ENCODE data around the gene SH2D4B. TPM values are rescaled to one million over a fixed set of nuclear protein-coding genes. Genes with fewer than 3 reads are reported as not detected.

Gene SH2D4B
- total and polyA plus RNA-seq, 7 donors, result 0.06 to 0.33 TPM; not detected in 5

DNA sequence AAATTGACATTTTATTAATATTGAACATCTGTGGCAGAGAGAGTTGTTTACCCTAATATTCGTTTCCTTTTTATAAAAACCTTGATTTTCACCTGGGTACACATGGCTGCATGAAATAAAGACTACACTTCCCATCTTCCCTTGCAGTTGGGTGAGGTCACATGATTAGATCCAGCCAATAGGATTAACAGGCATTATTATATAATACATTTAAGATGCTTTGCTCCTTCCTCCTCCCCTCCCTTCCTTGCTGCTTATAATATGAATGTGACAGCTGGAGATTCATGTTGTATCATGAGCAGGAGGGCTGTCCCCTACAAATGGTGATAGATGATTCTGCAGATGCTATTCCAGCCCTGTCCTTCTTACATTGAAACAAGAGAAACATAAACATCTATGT, 146.6 kb downstream of the SH2D4B start:
- DNase-seq, result no peak
- Histone ChIP-seq H3K4me3 (no peak overlapping the region), H3K9me3 (no peaks in the 10 kb centered on the region), H3K27me3 (no peaks in the 10 kb centered on the region), H3K36me3 (no peaks in the 10 kb centered on the region), H3K4me1 (no peaks in the 10 kb centered on the region), H3K27ac (no peak overlapping the region)
- intact Hi-C loops (cut with DNase I), result no loop called here
- TF ChIP-seq POLR2AphosphoS5 (IDR thresholded peaks at IDR 0.05) (no peak), EP300 (IDR thresholded peaks at IDR 0.05) (no peak), POLR2A (IDR thresholded peaks at IDR 0.05) (no peak)
- TF ChIP-seq, protein P1, sequence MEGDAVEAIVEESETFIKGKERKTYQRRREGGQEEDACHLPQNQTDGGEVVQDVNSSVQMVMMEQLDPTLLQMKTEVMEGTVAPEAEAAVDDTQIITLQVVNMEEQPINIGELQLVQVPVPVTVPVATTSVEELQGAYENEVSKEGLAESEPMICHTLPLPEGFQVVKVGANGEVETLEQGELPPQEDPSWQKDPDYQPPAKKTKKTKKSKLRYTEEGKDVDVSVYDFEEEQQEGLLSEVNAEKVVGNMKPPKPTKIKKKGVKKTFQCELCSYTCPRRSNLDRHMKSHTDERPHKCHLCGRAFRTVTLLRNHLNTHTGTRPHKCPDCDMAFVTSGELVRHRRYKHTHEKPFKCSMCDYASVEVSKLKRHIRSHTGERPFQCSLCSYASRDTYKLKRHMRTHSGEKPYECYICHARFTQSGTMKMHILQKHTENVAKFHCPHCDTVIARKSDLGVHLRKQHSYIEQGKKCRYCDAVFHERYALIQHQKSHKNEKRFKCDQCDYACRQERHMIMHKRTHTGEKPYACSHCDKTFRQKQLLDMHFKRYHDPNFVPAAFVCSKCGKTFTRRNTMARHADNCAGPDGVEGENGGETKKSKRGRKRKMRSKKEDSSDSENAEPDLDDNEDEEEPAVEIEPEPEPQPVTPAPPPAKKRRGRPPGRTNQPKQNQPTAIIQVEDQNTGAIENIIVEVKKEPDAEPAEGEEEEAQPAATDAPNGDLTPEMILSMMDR (IDR thresholded peaks at IDR 0.05), result no peak
- WGBS, 2 donors, result 54 to 56% methylated on average over 1 of the region's 1 CpG

DNA sequence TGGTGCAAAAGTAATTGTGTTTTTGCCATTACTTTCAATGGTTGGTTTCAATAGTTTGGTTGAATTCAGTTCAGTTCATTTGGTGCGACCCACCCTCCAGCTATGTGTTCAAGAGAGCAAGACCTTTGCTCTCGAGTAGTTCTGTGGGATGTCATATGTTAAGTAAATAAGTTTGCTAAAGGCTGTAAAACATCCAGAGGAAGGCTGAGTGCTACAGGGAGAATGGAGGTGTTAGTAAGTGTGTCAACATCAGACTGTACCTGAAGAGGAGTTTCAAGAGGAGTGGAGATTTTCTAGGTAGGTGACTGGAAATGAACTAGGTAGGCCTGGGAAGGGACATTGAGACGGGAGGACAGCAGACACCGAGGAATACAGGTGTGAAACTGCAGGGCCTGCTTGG, 147.7 kb downstream of the SH2D4B start:
- Histone ChIP-seq H3K9me3 (no peaks in the 10 kb centered on the region), H3K27ac (no peak overlapping the region), H3K4me3 (no peak overlapping the region), H3K4me1 (no peaks in the 10 kb centered on the region), H3K27me3 (peaks cover 0 to 3% (median 0%) of the 10 kb centered on the region in 3 donors), H3K36me3 (no peaks in the 10 kb centered on the region)
- no peak for TF ChIP-seq EP300 (IDR thresholded peaks at IDR 0.05)
- TF ChIP-seq POLR2A (IDR thresholded peaks at IDR 0.05), result no peak
- TF ChIP-seq POLR2AphosphoS5 (IDR thresholded peaks at IDR 0.05), result no peak
- TF ChIP-seq, protein P1 (IDR thresholded peaks at IDR 0.05), result no peak
- WGBS, 2 donors, result 14 to 64% methylated on average over 4 of the region's 4 CpGs
- intact Hi-C loops (cut with DNase I), result no loop called here
- no peak for DNase-seq

DNA sequence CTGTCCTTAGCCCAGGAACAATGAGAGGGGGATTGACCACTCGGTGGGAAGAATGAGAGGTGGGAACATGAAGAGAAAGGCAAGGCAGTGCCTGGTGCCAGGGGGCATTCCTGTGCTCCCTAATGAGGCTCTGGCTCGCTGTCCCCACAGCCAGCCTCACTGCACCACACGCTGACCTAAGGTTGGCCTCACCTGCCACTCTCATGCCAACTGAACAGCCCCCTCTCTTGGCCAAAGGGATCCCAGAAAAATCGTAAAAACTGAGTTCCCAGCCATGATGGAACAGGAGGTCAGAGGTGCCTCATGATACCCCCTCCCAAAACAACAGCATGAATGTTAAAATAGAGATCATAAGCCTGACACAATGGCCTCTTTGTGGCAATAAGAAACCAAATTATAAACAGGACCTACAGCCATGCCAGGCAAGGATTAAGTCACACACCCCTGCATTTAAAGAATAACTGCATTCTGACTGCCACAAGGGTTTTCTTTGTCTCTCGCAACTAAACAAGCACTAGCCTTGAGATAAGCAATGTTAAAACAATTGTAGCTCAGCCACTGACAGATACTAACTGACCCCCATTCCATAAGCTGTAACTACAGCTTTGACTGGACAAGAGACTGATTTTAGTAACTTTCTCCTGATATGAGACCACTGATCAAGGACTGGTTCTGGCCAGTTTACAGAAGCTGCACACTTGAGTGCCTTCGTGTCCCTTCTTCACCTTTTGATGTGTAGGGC, 149.2 kb downstream of the SH2D4B start:
- WGBS, 2 donors, result 30 to 76% methylated on average over 6 of the region's 6 CpGs
- DNase-seq, result no peak
- TF ChIP-seq, protein P1 (IDR thresholded peaks at IDR 0.05), result no peak
- TF ChIP-seq POLR2A (IDR thresholded peaks at IDR 0.05) (no peak), POLR2AphosphoS5 (IDR thresholded peaks at IDR 0.05) (no peak), EP300 (IDR thresholded peaks at IDR 0.05) (no peak)
- Histone ChIP-seq H3K4me3 (no peak overlapping the region), H3K36me3 (no peaks in the 10 kb centered on the region), H3K27ac (no peak overlapping the region), H3K9me3 (no peaks in the 10 kb centered on the region), H3K4me1 (no peaks in the 10 kb centered on the region), H3K27me3 (peaks cover 0 to 3% (median 0%) of the 10 kb centered on the region in 3 donors)
- intact Hi-C loops (cut with DNase I), result no loop called here

DNA sequence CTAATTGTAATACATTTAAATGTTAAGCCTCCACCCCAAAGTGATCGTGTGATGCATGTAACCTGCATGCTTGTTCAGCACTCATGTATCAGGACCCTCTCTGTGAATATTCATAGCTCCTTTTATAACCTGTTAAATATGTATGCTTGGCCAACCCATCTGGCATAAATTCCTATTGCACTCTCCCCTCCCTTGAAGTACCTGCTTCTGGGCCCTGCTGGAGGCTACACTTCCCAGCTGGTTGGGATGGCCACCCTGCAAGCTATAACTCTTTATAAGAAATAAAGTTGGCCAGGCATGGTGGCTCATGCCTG, 149.7 kb downstream of the SH2D4B start:
- TF ChIP-seq POLR2AphosphoS5 (IDR thresholded peaks at IDR 0.05), result no peak
- no peak for TF ChIP-seq POLR2A (IDR thresholded peaks at IDR 0.05)
- no peak for TF ChIP-seq EP300 (IDR thresholded peaks at IDR 0.05)
- TF ChIP-seq, protein P1 (IDR thresholded peaks at IDR 0.05), result no peak
- H3K27me3 ChIP-seq, result peaks cover 0 to 3% (median 0%) of the 10 kb centered on the region in 3 donors
- H3K4me1 ChIP-seq, result no peaks in the 10 kb centered on the region
- H3K9me3 ChIP-seq, result no peaks in the 10 kb centered on the region
- H3K36me3 ChIP-seq, result no peaks in the 10 kb centered on the region
- no peak for DNase-seq
- no peak overlapping the region for H3K4me3 ChIP-seq
- intact Hi-C loops (cut with DNase I), result no loop called here
- 54 to 76% methylated on average over 1 of the region's 1 CpG for WGBS, 2 donors
- H3K27ac ChIP-seq, result no peak overlapping the region

DNA sequence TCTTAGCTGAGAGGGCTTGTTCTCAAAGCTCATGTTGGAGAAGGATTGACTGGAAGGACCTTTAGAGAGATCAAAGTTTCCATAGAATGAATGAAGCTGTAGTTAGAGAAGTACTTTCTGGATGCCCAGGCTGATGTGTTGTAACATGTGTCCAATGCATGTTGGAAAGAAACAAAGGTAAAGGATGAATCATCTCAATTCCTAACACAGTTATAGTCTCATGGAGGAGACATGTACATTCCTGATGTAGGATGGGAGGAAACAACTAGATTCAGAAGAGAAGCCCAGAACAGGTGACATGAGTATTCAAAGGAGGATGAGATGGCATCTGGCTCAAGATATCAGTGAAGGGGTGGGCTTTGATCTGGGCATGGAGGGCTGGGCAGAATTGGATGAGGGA, 152.7 kb downstream of the SH2D4B start:
- H3K9me3 ChIP-seq, result no peaks in the 10 kb centered on the region
- intact Hi-C loops (cut with DNase I), result no loop called here
- TF ChIP-seq POLR2A (IDR thresholded peaks at IDR 0.05) (no peak), POLR2AphosphoS5 (IDR thresholded peaks at IDR 0.05) (no peak), EP300 (IDR thresholded peaks at IDR 0.05) (no peak)
- TF ChIP-seq, protein P1 (IDR thresholded peaks at IDR 0.05), result no peak
- no peak for DNase-seq
- H3K27me3 ChIP-seq, result peaks cover 0 to 3% (median 0%) of the 10 kb centered on the region in 3 donors
- H3K36me3 ChIP-seq, result no peaks in the 10 kb centered on the region
- no peak overlapping the region for H3K27ac ChIP-seq
- H3K4me3 ChIP-seq, result no peak overlapping the region
- H3K4me1 ChIP-seq, result no peaks in the 10 kb centered on the region

All from sigmoid colon (tissue), 7 donors.